Stimulated activated CD4-positive, alpha-beta T cell treated with anti-CD3 and anti-CD28 coated beads, TNF-alpha, amount 100 ng/mL, for 1 hour (primary cell): ENCODE measurements around the gene LRRC4C.
"Not testable (repeated sequence)": the region's sequence is repeated elsewhere in the genome, so short reads cannot be mapped to it uniquely, and the experiment has no call there.

ENCODE experiments used
- DNase-seq, 3 donors: peaks; one replicate each; pipeline ENCODE4 v3.0.0-alpha.2; 2020; ENCODE audit warnings: low read depth in 3 of 3, low spot score in 1 of 3

Gene LRRC4C

GRCh38 chr11:40188848-40189247, 1270.6 kb downstream of the LRRC4C start:
- DNase-seq = no peak

DNA sequence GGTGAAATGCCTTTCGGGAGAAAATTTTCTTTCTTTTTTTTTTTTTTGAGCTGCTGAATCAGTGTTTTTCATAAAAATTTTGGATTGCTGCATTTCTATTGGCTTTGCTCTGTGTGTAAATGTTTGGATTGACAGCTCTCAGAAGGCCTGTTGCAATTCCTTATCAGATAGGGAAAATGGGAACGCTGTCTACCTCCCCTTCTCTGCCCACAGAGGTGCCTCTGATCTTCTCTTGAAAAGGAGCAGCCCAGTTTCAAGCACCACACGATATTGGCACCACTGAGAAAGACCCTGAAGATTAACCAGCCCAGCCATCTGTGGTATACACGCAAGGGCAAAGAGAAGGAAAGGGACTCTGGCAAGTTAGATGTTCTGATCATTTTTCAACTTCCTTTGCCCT, 1272.2 kb downstream of the LRRC4C start:
- DNase-seq = no peak

- DNase-seq = no peak
Observed at GRCh38 chr11:40186437-40187263, 1272.8 kb downstream of the LRRC4C start.

DNA sequence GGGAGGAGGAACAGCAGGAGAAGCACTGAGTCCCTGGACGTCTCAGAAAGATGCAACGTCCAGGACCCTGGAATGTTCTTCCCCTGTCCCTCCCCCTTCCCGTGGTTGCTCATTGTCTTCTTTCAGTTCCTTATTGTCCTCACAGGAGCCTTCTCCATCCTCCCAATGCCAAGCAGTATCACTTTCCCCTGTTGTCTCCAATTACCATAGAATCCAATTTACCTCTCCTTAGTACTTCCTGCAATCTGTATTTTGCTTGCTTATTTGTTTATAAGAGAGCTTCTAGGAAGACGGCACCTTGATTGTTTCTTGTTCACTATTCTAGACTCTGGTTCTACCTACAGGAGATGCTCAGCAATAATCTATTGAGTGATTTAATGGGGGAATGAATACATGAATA, 1273.7 kb downstream of the LRRC4C start:
- DNase-seq = no peak

GRCh38 chr11:40183073-40184064, 1276.1 kb downstream of the LRRC4C start:
- no peak for DNase-seq

GRCh38 chr11:40179541-40179940, 1279.9 kb downstream of the LRRC4C start:
- DNase-seq = no peak

- DNase-seq = no peak
Observed at GRCh38 chr11:40178470-40178869, 1281.0 kb downstream of the LRRC4C start.

DNA sequence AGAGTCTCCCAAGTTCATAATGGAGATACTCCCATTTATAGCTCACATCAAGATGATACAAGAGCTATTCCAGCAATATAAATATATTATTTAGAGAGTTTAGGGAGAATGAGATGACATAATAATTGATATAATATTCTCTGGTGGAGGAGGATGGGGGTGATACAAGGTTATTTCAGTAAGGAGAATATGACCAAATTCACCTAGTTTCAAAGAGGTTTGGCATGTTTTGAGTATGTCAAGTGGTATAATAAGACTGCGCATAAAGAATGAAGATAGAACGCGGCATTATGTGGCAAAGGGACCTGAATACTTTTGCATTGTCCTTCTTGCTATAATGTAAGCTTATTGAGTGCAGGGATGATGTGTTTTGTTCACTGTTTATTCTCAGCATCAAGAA, 1283.5 kb downstream of the LRRC4C start:
- DNase-seq = no peak

- no peak for DNase-seq
Observed at GRCh38 chr11:40170078-40170477, 1289.4 kb downstream of the LRRC4C start.

GRCh38 chr11:40168414-40168813, 1291.0 kb downstream of the LRRC4C start:
- no peak for DNase-seq

GRCh38 chr11:40167805-40168204, 1291.6 kb downstream of the LRRC4C start:
- DNase-seq = not testable (repeated sequence)

DNA sequence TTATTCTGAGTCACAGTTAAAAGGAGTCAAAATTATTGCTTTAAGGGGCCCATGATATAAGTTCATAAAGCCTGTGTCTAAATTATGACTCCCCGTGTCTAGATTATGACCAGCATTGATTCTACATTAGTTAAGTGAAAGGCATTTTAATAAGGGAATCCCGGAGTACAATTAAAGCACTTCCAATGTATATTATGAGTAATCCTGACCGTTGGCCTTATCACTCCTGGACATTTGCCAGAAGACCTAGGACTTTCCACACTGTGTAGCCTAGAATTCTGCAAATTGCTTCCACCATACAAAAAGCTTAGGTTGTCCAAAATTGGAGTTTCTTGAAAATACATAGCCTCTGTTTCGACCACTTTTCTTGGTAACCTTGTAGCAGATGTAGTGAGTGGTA, 1292.6 kb downstream of the LRRC4C start:
- DNase-seq = no peak

DNA sequence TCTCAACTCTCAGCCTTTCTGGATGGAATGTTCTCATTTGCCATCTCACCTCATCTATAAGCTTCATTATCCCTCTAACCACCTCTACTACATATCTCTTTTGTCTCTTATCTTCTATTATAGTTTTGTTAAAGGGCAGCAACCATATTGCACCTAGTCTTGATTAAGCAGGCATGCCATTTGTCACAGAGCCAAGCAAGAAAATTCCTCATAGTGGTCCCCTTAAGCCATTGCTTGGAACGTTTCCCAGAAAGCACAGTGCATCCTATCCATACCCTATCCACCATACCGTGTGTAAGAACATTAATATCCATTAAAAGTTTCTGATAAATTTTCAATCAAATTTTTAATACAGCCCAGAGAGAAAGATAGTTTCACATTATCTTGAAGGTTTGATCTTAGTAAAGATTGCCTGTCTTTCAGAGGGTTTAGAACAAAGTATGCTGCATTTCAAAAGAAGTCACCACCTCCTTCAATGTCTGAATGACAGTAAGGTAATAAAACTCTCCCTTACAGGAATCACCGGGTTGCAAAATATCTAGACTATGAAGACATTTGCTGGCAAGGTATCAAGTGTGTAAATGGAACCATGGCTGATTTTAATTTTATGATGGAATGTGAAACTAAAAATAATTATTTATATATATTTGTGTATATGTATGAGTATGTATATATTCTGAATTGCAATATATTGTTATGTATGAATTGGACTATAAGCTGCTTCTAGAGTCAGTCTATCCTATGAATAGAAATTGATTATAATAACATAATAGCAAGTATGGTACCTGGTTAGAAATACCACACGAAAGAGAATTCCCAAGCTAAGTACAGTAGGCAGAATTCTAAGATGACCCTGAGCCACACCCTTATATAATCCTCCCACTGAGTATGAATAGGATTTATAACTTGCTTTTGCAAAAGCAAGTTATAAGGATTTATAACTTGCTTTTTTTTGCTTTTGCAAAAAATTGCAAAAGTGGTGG, 1296.3 kb downstream of the LRRC4C start:
- no peak for DNase-seq

- no peak for DNase-seq
Observed at GRCh38 chr11:40161854-40162410, 1297.5 kb downstream of the LRRC4C start.

- no peak for DNase-seq
Observed at GRCh38 chr11:40160418-40160817, 1299.0 kb downstream of the LRRC4C start.

DNA sequence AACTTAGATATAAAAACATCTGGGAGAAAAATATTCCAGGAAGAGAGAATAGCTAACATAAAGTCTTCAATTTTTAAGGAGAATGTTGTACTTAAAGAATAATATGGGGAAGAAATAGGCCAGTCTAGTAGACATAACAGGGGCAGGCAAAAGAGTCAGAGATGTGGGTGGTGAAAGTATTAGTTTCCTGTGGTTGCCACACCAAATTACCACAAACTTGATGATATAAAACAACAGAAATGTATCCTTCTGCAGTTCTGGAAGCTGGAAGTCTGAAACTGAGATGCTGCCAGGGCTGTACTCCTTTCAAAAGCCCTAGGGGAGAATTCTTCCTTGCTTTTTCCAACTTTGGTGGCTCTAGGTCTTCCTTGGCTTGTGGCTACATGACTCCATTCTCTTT, 1309.7 kb downstream of the LRRC4C start:
- no peak for DNase-seq

DNA sequence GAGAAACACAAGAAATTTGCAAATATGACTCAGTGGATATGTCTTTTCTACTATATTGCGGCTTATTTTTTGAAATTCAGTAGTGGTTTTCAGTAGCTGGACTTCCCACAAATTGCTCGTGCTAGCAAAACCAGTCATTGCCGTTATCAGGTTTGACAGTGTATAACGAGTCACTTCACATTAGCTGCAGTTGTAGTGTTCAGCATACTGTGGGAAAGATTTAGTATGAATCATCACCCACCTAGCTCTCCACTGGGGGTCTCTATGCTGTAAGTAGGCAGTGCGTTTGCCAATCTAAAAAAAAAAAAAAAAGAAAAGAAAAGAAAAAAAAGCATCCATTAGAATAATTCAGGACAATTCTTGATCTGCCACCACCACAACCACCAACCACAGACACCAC, 1318.9 kb downstream of the LRRC4C start:
- DNase-seq = no peak

DNA sequence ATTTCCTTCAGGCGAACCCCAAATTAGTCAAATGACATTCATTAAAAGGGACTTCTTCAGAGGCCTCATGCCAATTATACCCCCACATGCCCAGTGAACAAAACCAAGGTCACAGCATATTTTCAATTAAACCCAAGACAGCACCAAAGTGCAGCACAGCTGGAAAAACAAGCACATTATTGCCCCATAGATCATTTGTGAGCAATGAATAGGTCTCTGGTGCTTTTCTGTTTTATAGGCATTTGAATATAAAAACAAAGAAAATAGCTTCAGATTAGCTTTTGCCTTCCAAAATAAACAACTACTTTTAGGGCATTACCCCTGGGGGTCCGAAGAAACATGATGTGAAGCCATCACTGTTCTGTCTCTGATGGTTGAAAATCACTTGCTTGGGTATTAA, 1319.9 kb downstream of the LRRC4C start:
- DNase-seq = no peak

DNA sequence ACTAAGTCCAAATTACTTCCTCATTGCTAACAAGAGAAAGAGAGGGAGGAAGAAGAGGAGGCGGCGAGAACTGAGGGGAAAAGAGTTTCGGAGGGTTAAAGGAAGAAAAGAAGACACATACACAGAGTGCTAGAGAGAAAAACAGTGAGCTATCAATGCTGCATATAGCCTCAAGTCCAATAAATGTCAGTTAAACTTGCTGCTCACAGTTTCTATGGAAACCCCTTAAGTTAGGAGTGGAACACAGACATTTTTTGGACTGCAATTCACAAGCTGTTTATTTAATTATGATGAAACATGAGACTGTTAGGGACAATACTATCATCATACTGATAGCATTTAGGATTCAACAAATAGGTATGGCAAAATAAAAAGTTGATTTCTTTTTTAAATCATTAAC, 1320.4 kb downstream of the LRRC4C start:
- DNase-seq = no peak

GRCh38 chr11:40134820-40135570, 1324.5 kb downstream of the LRRC4C start:
- DNase-seq = no peak
